Epithelial cell of proximal tubule (primary cell): ENCODE results near the gene LARGE1. TPM values are rescaled to one million over a fixed set of nuclear protein-coding genes. Genes with fewer than 3 reads are reported as not detected.

ENCODE experiments used
- DNase-seq: peaks from one replicate; pipeline ENCODE4 v3.0.0-alpha.2; 2011; ENCODE audit warnings: low read depth
- H3K4me3 ChIP-seq: 2 replicates; pipeline ENCODE4 v1.5.1; 2011; ENCODE audit warnings: low read depth, mild to moderate bottlenecking, low read length
- CTCF ChIP-seq: conservative IDR thresholded peaks from 2 replicates; pipeline ENCODE4 v1.5.1; 2012; ENCODE audit warnings: low read depth, mild to moderate bottlenecking, low read length
- total RNA-seq: library from RNA; depleted of rRNA; stranded (reverse); fragments of >200 nt; gene quantifications from 2 replicates; pipeline ENCODE4 v1.2.3, GENCODE V29; 2015

The LARGE1 gene
- total RNA-seq, 1 donor from 2014 or later = 18.3 TPM

- DNase-seq = peak; percentile 85
- TF ChIP-seq CTCF = no peak
- H3K4me3 ChIP-seq = no peak overlapping the region
Observed at GRCh38 chr22:33328789-33329296, 591.4 kb downstream of the LARGE1 start.

- DNase-seq = no peak
- no peak for TF ChIP-seq CTCF
- H3K4me3 ChIP-seq = no peak overlapping the region
Observed at GRCh38 chr22:33327348-33327860, 592.9 kb downstream of the LARGE1 start.

GRCh38 chr22:33326540-33327295 lies 593.6 kb downstream of the LARGE1 start:
- TF ChIP-seq CTCF = no peak
- DNase-seq = no peak
- H3K4me3 ChIP-seq = no peak overlapping the region

GRCh38 chr22:33325232-33326004 lies 594.9 kb downstream of the LARGE1 start:
- no peak for DNase-seq
- no peak for TF ChIP-seq CTCF
- H3K4me3 ChIP-seq = no peak overlapping the region

- no peak for TF ChIP-seq CTCF
- no peak for DNase-seq
- H3K4me3 ChIP-seq = no peak overlapping the region
Observed at GRCh38 chr22:33324228-33324627, 596.0 kb downstream of the LARGE1 start.

GRCh38 chr22:33321466-33321865 lies 598.8 kb downstream of the LARGE1 start:
- no peak for TF ChIP-seq CTCF
- DNase-seq = no peak
- no peak overlapping the region for H3K4me3 ChIP-seq
